Measurements from ENCODE around the gene MAPKAPK3.

The MAPKAPK3 gene

GRCh38 chr3:50587806-50588758 is 28.9 kb upstream of the MAPKAPK3 start:
- peak; percentile 77 to 80 for DNase-seq

- DNase-seq: no peak
These were observed 28.1 kb upstream of the MAPKAPK3 start for GRCh38 chr3:50588759-50589433.

- no peak for DNase-seq
These were observed 25.7 kb upstream of the MAPKAPK3 start for GRCh38 chr3:50591196-50591741.

- no peak for DNase-seq
These were observed 24.4 kb upstream of the MAPKAPK3 start for GRCh38 chr3:50592568-50592967.

GRCh38 chr3:50594253-50594785 is 22.6 kb upstream of the MAPKAPK3 start:
- no peak for DNase-seq

- DNase-seq: no peak
These were observed 17.7 kb upstream of the MAPKAPK3 start for GRCh38 chr3:50599115-50599715.

- no peak for DNase-seq
These were observed 17.2 kb upstream of the MAPKAPK3 start for GRCh38 chr3:50599716-50600118.

- DNase-seq: no peak
These were observed 16.7 kb upstream of the MAPKAPK3 start for GRCh38 chr3:50600141-50600753.

GRCh38 chr3:50600841-50601591 is 15.9 kb upstream of the MAPKAPK3 start:
- peak; percentile 86 to 87 for DNase-seq

- no peak for DNase-seq
These were observed 14.3 kb upstream of the MAPKAPK3 start for GRCh38 chr3:50602595-50603191.

GRCh38 chr3:50603261-50604109 is 13.5 kb upstream of the MAPKAPK3 start:
- DNase-seq: no peak

- no peak for DNase-seq
These were observed 12.8 kb upstream of the MAPKAPK3 start for GRCh38 chr3:50604110-50604621.

GRCh38 chr3:50604628-50605588 is 12.0 kb upstream of the MAPKAPK3 start:
- no peak for DNase-seq

GRCh38 chr3:50605901-50606326 is 11.0 kb upstream of the MAPKAPK3 start:
- no peak for DNase-seq

- DNase-seq: no peak
These were observed 10.4 kb upstream of the MAPKAPK3 start for GRCh38 chr3:50606596-50606995.

GRCh38 chr3:50607271-50608091 is 9.5 kb upstream of the MAPKAPK3 start:
- DNase-seq: peak in 1 of 2 donors; percentile 44

GRCh38 chr3:50608278-50608677 is 8.7 kb upstream of the MAPKAPK3 start:
- DNase-seq: no peak

Data from stimulated activated CD4-positive, alpha-beta T cell treated with anti-CD3 and anti-CD28 coated beads, Interleukin-2, amount 100 ng/mL, for 48 hours (primary cell).